Caco-2 (cell line): Measurements from ENCODE around the gene UBR3. TPM values are rescaled to one million over a fixed set of nuclear protein-coding genes. Genes with fewer than 3 reads are reported as not detected.

Experiments
- BruUV-seq: library from RNA; stranded (reverse); fragments of 400-500 nt; replicated peaks from 2 replicates; lab custom pipeline; 2021; lab: Mats Ljungman, UMichigan
- CTCF ChIA-PET: fragments of 300-600 bp; sonication (Branson Sonifier 250); formaldehyde crosslinking; loops from one replicate; lab custom pipeline; 2022; ENCODE audit warnings: antibody characterized with exemption; lab: Charles Lee
- POLR2A ChIA-PET: fragments of 300-600 bp; sonication (Branson Sonifier 250); formaldehyde crosslinking; loops from one replicate; lab custom pipeline; 2022; ENCODE audit warnings: antibody characterized with exemption; lab: Charles Lee
- DNase-seq, 2 experiments: peaks; one replicate each; pipeline versions ENCODE4 v3.0.0 to v3.0.0-alpha.2; 2020 to 2022
- H3K27me3 ChIP-seq: replicated peaks from 2 replicates; pipeline ENCODE4 v1.6.0; 2011; ENCODE audit warnings: low read length; ENCODE audit not compliant: control insufficient read depth, insufficient read depth
- H3K36me3 ChIP-seq: 2 replicates; pipeline ENCODE4 v1.5.1; 2011; ENCODE audit warnings: low read length; ENCODE audit not compliant: control insufficient read depth, insufficient read depth
- H3K4me1 ChIP-seq: fragments of 250-450 bp; sonication (Bioruptor Pico); 2 replicates; pipeline ENCODE4 v1.5.1; 2020; ENCODE audit warnings: mild to moderate bottlenecking
- H3K4me3 ChIP-seq: 2 replicates; pipeline ENCODE4 v1.5.1; 2011; ENCODE audit warnings: low read depth, mild to moderate bottlenecking, control low read depth, low read length
- H3K9me3 ChIP-seq: fragments of 250-450 bp; sonication (Bioruptor Pico); 2 replicates; pipeline ENCODE4 v1.5.1; 2020; ENCODE audit warnings: mild to moderate bottlenecking, moderate library complexity
- H3K27ac Mint-ChIP-seq: one replicate; pipeline ENCODE4 v1.8.0; 2022; ENCODE audit warnings: mixed read lengths; ENCODE audit not compliant: unreplicated experiment
- H3K27me3 Mint-ChIP-seq: one replicate; pipeline ENCODE4 v1.8.0; 2022; ENCODE audit warnings: mixed read lengths; ENCODE audit not compliant: insufficient read depth, unreplicated experiment
- H3K36me3 Mint-ChIP-seq: one replicate; pipeline ENCODE4 v1.8.0; 2022; ENCODE audit warnings: mild to moderate bottlenecking, mixed read lengths; ENCODE audit not compliant: insufficient read depth, unreplicated experiment
- H3K4me1 Mint-ChIP-seq: one replicate; pipeline ENCODE4 v1.8.0; 2022; ENCODE audit warnings: low read depth, mixed read lengths; ENCODE audit not compliant: unreplicated experiment
- H3K4me3 Mint-ChIP-seq: one replicate; pipeline ENCODE4 v1.8.0; 2022; ENCODE audit warnings: mild to moderate bottlenecking, moderate library complexity, mixed read lengths; ENCODE audit not compliant: unreplicated experiment
- H3K9me3 Mint-ChIP-seq: one replicate; pipeline ENCODE4 v1.8.0; 2022; ENCODE audit warnings: mixed read lengths; ENCODE audit not compliant: unreplicated experiment
- intact Hi-C: fragments of 100-400 bp; cut with micrococcal nuclease; formaldehyde crosslinking; loops from one replicate; pipeline ENCODE4 v1.10.0; 2022; ENCODE audit not compliant: unreplicated experiment
- total RNA-seq: library from RNA; stranded (reverse); gene quantifications from 2 replicates; pipeline ENCODE4 v1.2.3, GENCODE V29; 2022
- TF ChIP-seq, protein P1 (sequence below), 2 experiments: fragments of 200-600 bp in 1 of 2; IDR thresholded peaks; 1 replicate in 1 of 2; 2 replicates in 1 of 2; pipeline versions ENCODE4 v1.5.1 to v1.8.0; 2011 to 2022; ENCODE audit warnings: antibody characterized with exemption in 1 of 2, control low read depth in 1 of 2, inconsistent platforms in 1 of 2, low read depth in 1 of 2, low read length in 1 of 2, mild to moderate bottlenecking in 1 of 2, moderate library complexity in 1 of 2; ENCODE audit not compliant: insufficient read depth in 1 of 2, severe bottlenecking in 1 of 2, unreplicated experiment in 1 of 2

The UBR3 gene
- total RNA-seq, 1 experiment from 2014 or later, result 35.7 TPM

DNA sequence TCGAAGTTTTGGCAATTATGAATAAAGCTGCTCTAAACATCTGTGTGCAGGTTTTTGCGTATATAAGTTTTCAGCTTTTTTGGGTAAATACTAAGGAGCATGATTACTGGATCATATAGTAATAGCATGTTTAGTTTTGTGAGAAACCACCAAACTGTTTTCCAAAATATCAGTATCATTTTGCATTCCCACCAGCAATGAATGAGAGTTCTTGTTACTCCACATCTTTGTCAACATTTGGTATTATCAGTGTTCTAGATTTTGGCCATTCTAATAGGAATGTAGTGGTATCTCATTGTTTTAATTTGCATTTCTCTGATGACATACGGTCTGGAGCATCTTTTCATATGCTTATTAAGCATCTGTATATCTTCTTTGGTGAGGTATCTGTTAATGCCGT, 207.3 kb downstream of the UBR3 start:
- no TSS peak for BruUV-seq
- Mint-ChIP-seq H3K4me3 (no peak overlapping the region), H3K27me3 (no peaks in the 10 kb centered on the region), H3K27ac (no peak overlapping the region), H3K36me3 (no peaks in the 10 kb centered on the region), H3K9me3 (no peaks in the 10 kb centered on the region), H3K4me1 (peaks cover 9% of the 10 kb centered on the region)
- ChIA-PET CTCF (no interaction called here), POLR2A (no interaction called here)
- Histone ChIP-seq H3K4me1 (no peaks in the 10 kb centered on the region), H3K9me3 (no peaks in the 10 kb centered on the region), H3K27me3 (no peaks in the 10 kb centered on the region), H3K4me3 (no peak overlapping the region), H3K36me3 (no peaks in the 10 kb centered on the region)
- TF ChIP-seq, protein P1, sequence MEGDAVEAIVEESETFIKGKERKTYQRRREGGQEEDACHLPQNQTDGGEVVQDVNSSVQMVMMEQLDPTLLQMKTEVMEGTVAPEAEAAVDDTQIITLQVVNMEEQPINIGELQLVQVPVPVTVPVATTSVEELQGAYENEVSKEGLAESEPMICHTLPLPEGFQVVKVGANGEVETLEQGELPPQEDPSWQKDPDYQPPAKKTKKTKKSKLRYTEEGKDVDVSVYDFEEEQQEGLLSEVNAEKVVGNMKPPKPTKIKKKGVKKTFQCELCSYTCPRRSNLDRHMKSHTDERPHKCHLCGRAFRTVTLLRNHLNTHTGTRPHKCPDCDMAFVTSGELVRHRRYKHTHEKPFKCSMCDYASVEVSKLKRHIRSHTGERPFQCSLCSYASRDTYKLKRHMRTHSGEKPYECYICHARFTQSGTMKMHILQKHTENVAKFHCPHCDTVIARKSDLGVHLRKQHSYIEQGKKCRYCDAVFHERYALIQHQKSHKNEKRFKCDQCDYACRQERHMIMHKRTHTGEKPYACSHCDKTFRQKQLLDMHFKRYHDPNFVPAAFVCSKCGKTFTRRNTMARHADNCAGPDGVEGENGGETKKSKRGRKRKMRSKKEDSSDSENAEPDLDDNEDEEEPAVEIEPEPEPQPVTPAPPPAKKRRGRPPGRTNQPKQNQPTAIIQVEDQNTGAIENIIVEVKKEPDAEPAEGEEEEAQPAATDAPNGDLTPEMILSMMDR (IDR thresholded peaks at IDR 0.05; ENCODE audit: insufficient read depth in 1 of 2, low read depth in 1 of 2, low read length in 1 of 2, severe bottlenecking in 1 of 2, unreplicated experiment in 1 of 2), result no peak
- intact Hi-C loops, result no loop called here
- no peak for DNase-seq

DNA sequence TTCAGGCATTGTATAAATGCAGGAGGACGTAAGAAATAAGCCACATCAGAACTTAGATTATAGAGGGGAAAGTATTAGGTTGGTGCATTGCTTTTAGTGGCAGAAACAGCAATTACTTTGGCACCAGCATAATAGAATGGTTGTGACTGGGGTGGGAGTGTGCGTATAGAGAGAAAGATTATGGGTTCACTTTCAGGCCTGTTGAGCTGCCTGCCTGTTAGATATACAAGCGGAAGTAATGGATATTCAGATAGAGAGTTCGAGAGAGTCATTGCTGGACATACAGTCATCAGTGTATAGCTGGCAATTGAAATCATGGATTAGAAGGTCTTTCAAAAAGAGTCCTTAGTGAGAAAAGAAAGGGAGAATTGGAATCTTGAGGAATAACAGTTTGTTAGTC, 211.5 kb downstream of the UBR3 start:
- no TSS peak for BruUV-seq
- peaks cover 9% of the 10 kb centered on the region for H3K4me1 Mint-ChIP-seq
- no peaks in the 10 kb centered on the region for H3K4me1 ChIP-seq
- no peak overlapping the region for H3K27ac Mint-ChIP-seq
- DNase-seq, result no peak
- ChIA-PET CTCF (no interaction called here), POLR2A (no interaction called here)
- H3K4me3 Mint-ChIP-seq, result no peak overlapping the region
- no peaks in the 10 kb centered on the region for H3K27me3 Mint-ChIP-seq
- no peaks in the 10 kb centered on the region for H3K9me3 Mint-ChIP-seq
- no peaks in the 10 kb centered on the region for H3K27me3 ChIP-seq
- H3K9me3 ChIP-seq, result no peaks in the 10 kb centered on the region
- H3K36me3 Mint-ChIP-seq, result no peaks in the 10 kb centered on the region
- no peak overlapping the region for H3K4me3 ChIP-seq
- TF ChIP-seq, protein P1 (IDR thresholded peaks at IDR 0.05; ENCODE audit: insufficient read depth in 1 of 2, low read depth in 1 of 2, low read length in 1 of 2, severe bottlenecking in 1 of 2, unreplicated experiment in 1 of 2), result no peak
- H3K36me3 ChIP-seq, result no peaks in the 10 kb centered on the region
- intact Hi-C loops, result no loop called here

GRCh38 chr2:170039401-170040172, 212.3 kb downstream of the UBR3 start:
- H3K27me3 ChIP-seq, result no peaks in the 10 kb centered on the region
- Mint-ChIP-seq H3K4me1 (peaks cover 9% of the 10 kb centered on the region), H3K27me3 (no peaks in the 10 kb centered on the region), H3K27ac (no peak overlapping the region), H3K9me3 (no peaks in the 10 kb centered on the region), H3K36me3 (no peaks in the 10 kb centered on the region), H3K4me3 (no peak overlapping the region)
- ChIA-PET POLR2A (no interaction called here), CTCF (no interaction called here)
- H3K4me1 ChIP-seq, result no peaks in the 10 kb centered on the region
- DNase-seq, result no peak
- no peaks in the 10 kb centered on the region for H3K36me3 ChIP-seq
- no peak overlapping the region for H3K4me3 ChIP-seq
- TF ChIP-seq, protein P1 (IDR thresholded peaks at IDR 0.05; ENCODE audit: insufficient read depth in 1 of 2, low read depth in 1 of 2, low read length in 1 of 2, severe bottlenecking in 1 of 2, unreplicated experiment in 1 of 2), result no peak
- no TSS peak for BruUV-seq
- intact Hi-C loops, result no loop called here
- H3K9me3 ChIP-seq, result no peaks in the 10 kb centered on the region
